GM12878 (cell line): ENCODE results near the gene CACNG4. TPM values are rescaled to one million over a fixed set of nuclear protein-coding genes. Genes with fewer than 3 reads are reported as not detected.

Experiments used
- CBX5 ChIP-seq: sonication (generic); IDR thresholded peaks from 2 replicates; pipeline ENCODE4 v1.6.1; 2016; ENCODE audit warnings: low read depth, moderate library complexity, mild to moderate bottlenecking, inconsistent platforms
- EED ChIP-seq: sonication (generic); IDR thresholded peaks from 2 replicates; pipeline ENCODE4 v1.6.1; 2016; ENCODE audit warnings: antibody characterized with exemption, low read depth
- EP300 ChIP-seq, 2 experiments: fragments of 150-350 bp in 1 of 2; IDR thresholded peaks; 2 replicates each; pipeline ENCODE4 v1.6.1; 2011 to 2012; ENCODE audit warnings: low read depth in 2 of 2, low read length in 2 of 2, borderline replicate concordance in 1 of 2, improper control_type of control experiment in 1 of 2, inconsistent platforms in 1 of 2; ENCODE audit not compliant: control insufficient read depth in 1 of 2
- FOXK2 ChIP-seq: fragments of 450-650 bp; IDR thresholded peaks from 2 replicates; pipeline ENCODE4 v1.6.1; 2017; ENCODE audit warnings: mild to moderate bottlenecking, moderate library complexity
- FOXM1 ChIP-seq: IDR thresholded peaks from 2 replicates; pipeline ENCODE4 v1.6.1; 2012; ENCODE audit warnings: low read depth, mild to moderate bottlenecking, inconsistent platforms, low read length, moderate library complexity
- KAT2A ChIP-seq: conservative IDR thresholded peaks from 2 replicates; pipeline ENCODE4 v1.6.1; 2011; ENCODE audit warnings: low read depth, low read length; ENCODE audit not compliant: control insufficient read depth
- KLF5 ChIP-seq: fragments of 450-650 bp; IDR thresholded peaks from 2 replicates; pipeline ENCODE4 v1.6.1; 2014; ENCODE audit warnings: mild to moderate bottlenecking; ENCODE audit not compliant: partially characterized antibody
- MEF2A ChIP-seq: IDR thresholded peaks from 2 replicates; pipeline ENCODE4 v1.6.1; 2011; ENCODE audit warnings: low read depth, mild to moderate bottlenecking, low read length, moderate library complexity; ENCODE audit not compliant: insufficient read depth
- MTA2 ChIP-seq: fragments of 450-650 bp; IDR thresholded peaks from 2 replicates; pipeline ENCODE4 v1.6.1; 2016; ENCODE audit warnings: low read depth, mild to moderate bottlenecking, moderate library complexity
- MYC ChIP-seq: IDR thresholded peaks from 2 replicates; pipeline ENCODE4 v1.6.1; 2011; ENCODE audit warnings: mild to moderate bottlenecking, low read length, moderate library complexity, inconsistent platforms; ENCODE audit not compliant: insufficient read depth, insufficient replicate concordance, insufficient read length, severe bottlenecking
- NFIC ChIP-seq: IDR thresholded peaks from 2 replicates; pipeline ENCODE4 v1.6.1; 2012; ENCODE audit warnings: low read depth, mild to moderate bottlenecking, inconsistent platforms, low read length, moderate library complexity
- NR2C2 ChIP-seq: IDR thresholded peaks from 2 replicates; pipeline ENCODE4 v1.6.1; 2011; ENCODE audit warnings: borderline replicate concordance, low read depth; ENCODE audit not compliant: control insufficient read depth, insufficient read length
- SMAD5 ChIP-seq: IDR thresholded peaks from 2 replicates; pipeline ENCODE4 v1.6.1; 2016; ENCODE audit warnings: antibody characterized with exemption, low read depth
- SREBF2 ChIP-seq: IDR thresholded peaks from 2 replicates; pipeline ENCODE4 v1.6.1; 2012; ENCODE audit warnings: mild to moderate bottlenecking, low read length
- SRF ChIP-seq, 2 experiments: IDR thresholded peaks; 2 replicates each; pipeline ENCODE4 v1.6.1; 2011; ENCODE audit warnings: low read depth in 2 of 2, low read length in 2 of 2, mild to moderate bottlenecking in 1 of 2, moderate library complexity in 1 of 2
- TCF3 ChIP-seq: IDR thresholded peaks from 2 replicates; pipeline ENCODE4 v1.6.1; 2012; ENCODE audit warnings: low read depth, mild to moderate bottlenecking, low read length, borderline replicate concordance; ENCODE audit not compliant: insufficient read depth
- polyA plus RNA-seq, 11 experiments: library from polyadenylated mRNA; depleted of rRNA in 4 of 11; unstranded in 6 of 11; stranded (reverse) in 5 of 11; fragments of >200 nt; fragmentation: Nextera tagmentation in 4 of 11; fragmentation: Illumina TruSeq in 1 of 11; extraction: Ambion mirVana in 4 of 11; extraction: Trizol in 1 of 11; gene quantifications; 1 replicate in 1 of 11; 2 replicates in 10 of 11; pipeline versions ENCODE4 v1.2.1 to v1.2.3, GENCODE V29; 2011 to 2016; ENCODE audit warnings: inconsistent platforms in 2 of 11, missing spikeins in 2 of 11, low read depth in 1 of 11
- total RNA-seq, 4 experiments: library from RNA; depleted of rRNA in 3 of 4; stranded (reverse); fragments of >200 nt in 3 of 4; fragmentation: Illumina TruSeq in 1 of 4; extraction: Trizol in 1 of 4; gene quantifications; 2 replicates each; pipeline versions ENCODE4 v1.2.1 to v1.2.3, GENCODE V29; 2013 to 2021
- TF ChIP-seq, protein P1 (sequence below): IDR thresholded peaks from 2 replicates; pipeline ENCODE4 v1.6.1; 2012; ENCODE audit warnings: mild to moderate bottlenecking, low read depth, low read length
- TF ChIP-seq, protein P2 (sequence below): IDR thresholded peaks from 2 replicates; pipeline ENCODE4 v1.6.1; 2011; ENCODE audit warnings: borderline replicate concordance, low read depth, mild to moderate bottlenecking, moderate library complexity, low read length; ENCODE audit not compliant: insufficient read depth, poor library complexity, severe bottlenecking
- TF ChIP-seq, protein P3 (sequence below): fragments of 450-650 bp; IDR thresholded peaks from 2 replicates; pipeline ENCODE4 v1.6.1; 2017; ENCODE audit warnings: low read depth, mild to moderate bottlenecking, moderate library complexity
- TF ChIP-seq, protein P4 (sequence below): fragments of 150-350 bp; IDR thresholded peaks from 2 replicates; pipeline ENCODE4 v1.6.1; 2014; ENCODE audit warnings: mild to moderate bottlenecking, low read depth, low read length

CACNG4 gene
- total and polyA plus RNA-seq, 10 of the 15 experiments (the other 5 are each of a cell fraction or from before 2014, with no cell fraction given): 0.08 TPM; not detected in 8

DNA sequence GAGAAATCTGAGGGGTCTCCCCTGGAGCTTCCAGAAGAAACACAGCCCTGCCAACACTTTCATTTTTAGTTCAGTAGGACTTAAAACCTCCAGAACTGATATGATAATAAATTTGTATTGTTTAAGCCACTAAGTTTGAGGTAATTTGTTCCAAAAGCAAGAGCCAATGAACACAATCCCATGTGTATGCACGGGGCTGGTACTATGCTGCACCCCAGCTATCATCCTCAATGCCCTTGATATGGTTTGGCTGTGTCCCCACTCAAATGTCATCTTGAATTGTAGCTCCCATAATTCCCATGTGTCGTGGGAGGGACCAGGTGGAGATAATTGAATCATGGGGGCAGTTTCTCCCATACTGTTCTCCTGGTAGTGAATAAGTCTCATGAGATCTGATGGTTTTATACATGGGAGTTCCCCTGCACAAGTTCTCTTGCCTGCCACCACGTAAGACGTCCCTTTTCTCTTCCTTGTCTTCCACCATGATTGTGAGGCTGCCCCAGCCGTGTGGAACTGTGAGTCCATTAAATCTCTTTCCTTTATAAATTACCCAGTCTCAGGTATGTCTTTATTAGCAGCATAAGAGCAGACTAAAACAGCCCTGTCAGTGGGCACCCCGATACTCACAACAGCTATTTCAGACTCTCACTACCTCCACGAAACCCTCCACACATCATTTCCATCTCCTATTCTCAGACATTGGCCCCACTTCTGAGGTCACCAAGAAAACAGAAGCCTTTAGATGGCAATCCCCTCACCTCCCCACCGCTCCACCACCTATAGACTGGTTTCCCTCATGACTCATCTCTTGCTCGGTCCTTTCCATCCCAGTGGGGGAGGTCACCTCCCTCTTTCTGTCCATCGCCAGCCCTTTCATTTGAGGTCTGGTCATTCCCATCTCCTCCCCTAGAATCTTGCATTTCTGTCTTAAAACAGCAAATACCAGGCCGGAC lies 70.9 kb downstream of the CACNG4 start (continued):
- TF ChIP-seq KLF5 (no peak), CBX5 (no peak), KAT2A (no peak), NR2C2 (no peak), MEF2A (peak; percentile 83), FOXK2 (no peak), MTA2 (peak; percentile 73), MYC (no peak), NFIC (peak; percentile 81), SRF (IDR thresholded peaks at IDR 0.05; ENCODE audit: low read depth in 2 of 2, low read length in 2 of 2) (peak in 1 of 2 experiments; percentile 80; a peak in 2 of 4 replicates), TCF3 (peak; percentile 47; the same call in 1 of the 2 replicates), EED (peak; percentile 91), FOXM1 (peak; percentile 72; the same call in 1 of the 2 replicates), SREBF2 (no peak), EP300 (IDR thresholded peaks at IDR 0.05; ENCODE audit: borderline replicate concordance in 1 of 2, control insufficient read depth in 1 of 2, low read depth in 2 of 2, low read length in 2 of 2) (peak; percentile 46 to 66; a peak in 3 of 4 replicates), SMAD5 (no peak)
- TF ChIP-seq, protein P1, sequence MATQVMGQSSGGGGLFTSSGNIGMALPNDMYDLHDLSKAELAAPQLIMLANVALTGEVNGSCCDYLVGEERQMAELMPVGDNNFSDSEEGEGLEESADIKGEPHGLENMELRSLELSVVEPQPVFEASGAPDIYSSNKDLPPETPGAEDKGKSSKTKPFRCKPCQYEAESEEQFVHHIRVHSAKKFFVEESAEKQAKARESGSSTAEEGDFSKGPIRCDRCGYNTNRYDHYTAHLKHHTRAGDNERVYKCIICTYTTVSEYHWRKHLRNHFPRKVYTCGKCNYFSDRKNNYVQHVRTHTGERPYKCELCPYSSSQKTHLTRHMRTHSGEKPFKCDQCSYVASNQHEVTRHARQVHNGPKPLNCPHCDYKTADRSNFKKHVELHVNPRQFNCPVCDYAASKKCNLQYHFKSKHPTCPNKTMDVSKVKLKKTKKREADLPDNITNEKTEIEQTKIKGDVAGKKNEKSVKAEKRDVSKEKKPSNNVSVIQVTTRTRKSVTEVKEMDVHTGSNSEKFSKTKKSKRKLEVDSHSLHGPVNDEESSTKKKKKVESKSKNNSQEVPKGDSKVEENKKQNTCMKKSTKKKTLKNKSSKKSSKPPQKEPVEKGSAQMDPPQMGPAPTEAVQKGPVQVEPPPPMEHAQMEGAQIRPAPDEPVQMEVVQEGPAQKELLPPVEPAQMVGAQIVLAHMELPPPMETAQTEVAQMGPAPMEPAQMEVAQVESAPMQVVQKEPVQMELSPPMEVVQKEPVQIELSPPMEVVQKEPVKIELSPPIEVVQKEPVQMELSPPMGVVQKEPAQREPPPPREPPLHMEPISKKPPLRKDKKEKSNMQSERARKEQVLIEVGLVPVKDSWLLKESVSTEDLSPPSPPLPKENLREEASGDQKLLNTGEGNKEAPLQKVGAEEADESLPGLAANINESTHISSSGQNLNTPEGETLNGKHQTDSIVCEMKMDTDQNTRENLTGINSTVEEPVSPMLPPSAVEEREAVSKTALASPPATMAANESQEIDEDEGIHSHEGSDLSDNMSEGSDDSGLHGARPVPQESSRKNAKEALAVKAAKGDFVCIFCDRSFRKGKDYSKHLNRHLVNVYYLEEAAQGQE: no peak
- TF ChIP-seq, protein P2, sequence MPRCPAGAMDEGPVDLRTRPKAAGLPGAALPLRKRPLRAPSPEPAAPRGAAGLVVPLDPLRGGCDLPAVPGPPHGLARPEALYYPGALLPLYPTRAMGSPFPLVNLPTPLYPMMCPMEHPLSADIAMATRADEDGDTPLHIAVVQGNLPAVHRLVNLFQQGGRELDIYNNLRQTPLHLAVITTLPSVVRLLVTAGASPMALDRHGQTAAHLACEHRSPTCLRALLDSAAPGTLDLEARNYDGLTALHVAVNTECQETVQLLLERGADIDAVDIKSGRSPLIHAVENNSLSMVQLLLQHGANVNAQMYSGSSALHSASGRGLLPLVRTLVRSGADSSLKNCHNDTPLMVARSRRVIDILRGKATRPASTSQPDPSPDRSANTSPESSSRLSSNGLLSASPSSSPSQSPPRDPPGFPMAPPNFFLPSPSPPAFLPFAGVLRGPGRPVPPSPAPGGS: peak; percentile 70
- TF ChIP-seq, protein P3, sequence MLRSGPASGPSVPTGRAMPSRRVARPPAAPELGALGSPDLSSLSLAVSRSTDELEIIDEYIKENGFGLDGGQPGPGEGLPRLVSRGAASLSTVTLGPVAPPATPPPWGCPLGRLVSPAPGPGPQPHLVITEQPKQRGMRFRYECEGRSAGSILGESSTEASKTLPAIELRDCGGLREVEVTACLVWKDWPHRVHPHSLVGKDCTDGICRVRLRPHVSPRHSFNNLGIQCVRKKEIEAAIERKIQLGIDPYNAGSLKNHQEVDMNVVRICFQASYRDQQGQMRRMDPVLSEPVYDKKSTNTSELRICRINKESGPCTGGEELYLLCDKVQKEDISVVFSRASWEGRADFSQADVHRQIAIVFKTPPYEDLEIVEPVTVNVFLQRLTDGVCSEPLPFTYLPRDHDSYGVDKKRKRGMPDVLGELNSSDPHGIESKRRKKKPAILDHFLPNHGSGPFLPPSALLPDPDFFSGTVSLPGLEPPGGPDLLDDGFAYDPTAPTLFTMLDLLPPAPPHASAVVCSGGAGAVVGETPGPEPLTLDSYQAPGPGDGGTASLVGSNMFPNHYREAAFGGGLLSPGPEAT: peak; percentile 92
- TF ChIP-seq, protein P4, sequence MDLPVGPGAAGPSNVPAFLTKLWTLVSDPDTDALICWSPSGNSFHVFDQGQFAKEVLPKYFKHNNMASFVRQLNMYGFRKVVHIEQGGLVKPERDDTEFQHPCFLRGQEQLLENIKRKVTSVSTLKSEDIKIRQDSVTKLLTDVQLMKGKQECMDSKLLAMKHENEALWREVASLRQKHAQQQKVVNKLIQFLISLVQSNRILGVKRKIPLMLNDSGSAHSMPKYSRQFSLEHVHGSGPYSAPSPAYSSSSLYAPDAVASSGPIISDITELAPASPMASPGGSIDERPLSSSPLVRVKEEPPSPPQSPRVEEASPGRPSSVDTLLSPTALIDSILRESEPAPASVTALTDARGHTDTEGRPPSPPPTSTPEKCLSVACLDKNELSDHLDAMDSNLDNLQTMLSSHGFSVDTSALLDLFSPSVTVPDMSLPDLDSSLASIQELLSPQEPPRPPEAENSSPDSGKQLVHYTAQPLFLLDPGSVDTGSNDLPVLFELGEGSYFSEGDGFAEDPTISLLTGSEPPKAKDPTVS: no peak
